K562 (cell line): ENCODE measurements around the gene PSMC4. TPM values are rescaled to one million over a fixed set of nuclear protein-coding genes. Genes with fewer than 3 reads are reported as not detected.

ENCODE experiments used
- ARID3B ChIP-seq: fragments of 250-450 bp; sonication (Bioruptor Pico); IDR thresholded peaks from 2 replicates; pipeline ENCODE4 v1.4.0; 2020; ENCODE audit warnings: borderline replicate concordance
- BDP1 ChIP-seq: IDR thresholded peaks from 3 replicates; pipeline ENCODE4 v1.6.1; 2011; ENCODE audit not compliant: insufficient read length, insufficient read depth
- CAMTA2 ChIP-seq: fragments of 250-450 bp; sonication (Bioruptor Pico); conservative IDR thresholded peaks from 2 replicates; pipeline ENCODE4 v1.5.1; 2022
- CGGBP1 ChIP-seq: fragments of 250-450 bp; sonication (Bioruptor Pico); IDR thresholded peaks from 2 replicates; pipeline ENCODE4 v1.9.0; 2021; ENCODE audit warnings: mild to moderate bottlenecking
- CHAMP1 ChIP-seq: fragments of 450-650 bp; IDR thresholded peaks from 2 replicates; pipeline ENCODE4 v1.6.1; 2016; ENCODE audit warnings: mild to moderate bottlenecking
- CHD2 ChIP-seq: IDR thresholded peaks from 2 replicates; pipeline ENCODE4 v1.6.1; 2011; ENCODE audit warnings: low read depth, low read length
- DACH1 ChIP-seq: fragments of 450-650 bp; IDR thresholded peaks from 2 replicates; pipeline ENCODE4 v1.6.1; 2018; ENCODE audit not compliant: partially characterized antibody
- E2F4 ChIP-seq: sonication (generic); formaldehyde crosslinking; IDR thresholded peaks from 2 replicates; pipeline ENCODE4 v1.8.0; 2022; ENCODE audit warnings: mild to moderate bottlenecking, low read depth, missing genetic modification reagents
- HDAC8 ChIP-seq: fragments of 450-650 bp; IDR thresholded peaks from 2 replicates; pipeline ENCODE4 v1.6.1; 2016; ENCODE audit warnings: mild to moderate bottlenecking, missing genetic modification characterization, moderate library complexity, missing compliant biosample characterization
- HMGXB4 ChIP-seq: sonication (generic); formaldehyde crosslinking; IDR thresholded peaks from 2 replicates; pipeline ENCODE4 v1.8.1; 2023; ENCODE audit warnings: mild to moderate bottlenecking, missing genetic modification reagents
- PRDM10 ChIP-seq: fragments of 450-650 bp; IDR thresholded peaks from 2 replicates; pipeline ENCODE4 v1.6.1; 2018; ENCODE audit not compliant: partially characterized antibody
- SLC30A9 ChIP-seq: fragments of 250-450 bp; sonication (Bioruptor Pico); IDR thresholded peaks from 2 replicates; pipeline ENCODE4 v1.8.0; 2022; ENCODE audit warnings: mild to moderate bottlenecking, moderate library complexity
- TARDBP ChIP-seq: fragments of 450-650 bp; IDR thresholded peaks from 2 replicates; pipeline ENCODE4 v1.6.1; 2016
- TRIM24 ChIP-seq, 2 experiments: fragments of 450-650 bp; IDR thresholded peaks; 2 replicates each; pipeline ENCODE4 v1.6.1; 2016
- ZBTB7A ChIP-seq: IDR thresholded peaks from 2 replicates; pipeline ENCODE4 v1.6.1; 2011; ENCODE audit warnings: low read depth, mild to moderate bottlenecking, low read length, moderate library complexity, borderline replicate concordance; ENCODE audit not compliant: control insufficient read depth
- ZFPM2 ChIP-seq: fragments of 250-450 bp; sonication (Bioruptor Pico); IDR thresholded peaks from 2 replicates; pipeline ENCODE4 v1.5.1; 2022; ENCODE audit warnings: mild to moderate bottlenecking
- ZNF184 ChIP-seq: sonication (generic); formaldehyde crosslinking; IDR thresholded peaks from 2 replicates; pipeline ENCODE4 v1.5.0; 2020; ENCODE audit warnings: missing genetic modification reagents
- ZNF384 ChIP-seq: IDR thresholded peaks from 2 replicates; pipeline ENCODE4 v1.6.1; 2012; ENCODE audit warnings: low read depth, low read length, improper control_type of control experiment
- polyA plus RNA-seq, 8 experiments: library from polyadenylated mRNA; depleted of rRNA in 4 of 8; stranded (reverse) in 5 of 8; unstranded in 3 of 8; fragments of >200 nt; fragmentation: Nextera tagmentation in 2 of 8; fragmentation: Illumina TruSeq in 1 of 8; extraction: Ambion mirVana in 2 of 8; extraction: Trizol in 1 of 8; gene quantifications; 2 replicates each; pipeline versions ENCODE4 v1.2.1 to v1.2.3, GENCODE V29; 2011 to 2014; ENCODE audit warnings: inconsistent platforms in 1 of 8, missing spikeins in 1 of 8
- total RNA-seq, 7 experiments: library from RNA; depleted of rRNA in 6 of 7; stranded (reverse); fragments of >200 nt in 6 of 7; fragmentation: Illumina TruSeq in 2 of 7; extraction: Trizol in 2 of 7; gene quantifications; 2 replicates each; pipeline versions ENCODE4 v1.2.1 to v1.2.3, GENCODE V29; 2011 to 2021; ENCODE audit warnings: low replicate concordance in 1 of 7

The PSMC4 gene
- total and polyA plus RNA-seq, 9 of the 15 experiments (the other 6 are each of a cell fraction or from before 2014, with no cell fraction given), result 45.9 to 475 (median 142) TPM

GRCh38 chr19:39970675-39971379 lies at the start of gene PSMC4 (continued):
- no peak for TF ChIP-seq ARID3B (CRISPR knock-in tag)
- TF ChIP-seq HDAC8 (tag), result no peak; the same call in 1 of the 2 replicates
- no peak for TF ChIP-seq SLC30A9 (CRISPR knock-in tag)
- TF ChIP-seq ZFPM2, result 0 out of 2 replicates have a peak, but pooled peaks have one; percentile 42
- TF ChIP-seq DACH1, result no peak
- no peak for TF ChIP-seq CHD2
- TF ChIP-seq HMGXB4 (CRISPR knock-in tag), result peak; percentile 63; the same call in 1 of the 2 replicates
- TF ChIP-seq ZBTB7A, result 0 out of 2 replicates have a peak, but pooled peaks have one; percentile 19
- TF ChIP-seq ZNF184 (CRISPR knock-in tag), result no peak
- no peak for TF ChIP-seq TARDBP
- no peak for TF ChIP-seq BDP1
- no peak for TF ChIP-seq PRDM10
- TF ChIP-seq CGGBP1 (CRISPR knock-in tag), result no peak
- no peak for TF ChIP-seq ZNF384
- TF ChIP-seq CAMTA2 (CRISPR knock-in tag), result no peak
- no peak for TF ChIP-seq CHAMP1
- no peak for TF ChIP-seq E2F4 (CRISPR knock-in tag)
- TF ChIP-seq TRIM24 (IDR thresholded peaks at IDR 0.05), result no peak
